A673 (cell line): ENCODE measurements around the gene KMT2B. TPM values are rescaled to one million over a fixed set of nuclear protein-coding genes. Genes with fewer than 3 reads are reported as not detected.

ENCODE experiments used
- BruUV-seq: library from RNA; stranded (reverse); fragments of 400-500 nt; replicated peaks from 2 replicates; lab custom pipeline; 2021; lab: Mats Ljungman, UMichigan
- CTCF ChIA-PET: fragments of 300-600 bp; sonication (Branson Sonifier 250); formaldehyde crosslinking; loops from one replicate; lab custom pipeline; 2022; ENCODE audit warnings: antibody characterized with exemption; lab: Charles Lee
- POLR2A ChIA-PET: fragments of 300-600 bp; sonication (Branson Sonifier 250); formaldehyde crosslinking; loops from one replicate; lab custom pipeline; 2022; ENCODE audit warnings: antibody characterized with exemption; ENCODE audit not compliant: low non-redundant PET; lab: Charles Lee
- DNase-seq: peaks from one replicate; pipeline ENCODE4 v3.0.0-alpha.2; 2015; ENCODE audit warnings: low spot score
- H3K27ac ChIP-seq: fragments of 200-600 bp; sonication (generic); 2 replicates; pipeline ENCODE4 v1.5.1; 2016; ENCODE audit warnings: mixed run types, low read depth, mild to moderate bottlenecking, mixed read lengths, antibody characterized with exemption, low read length; ENCODE audit not compliant: poor library complexity, severe bottlenecking
- H3K27me3 ChIP-seq: fragments of 200-600 bp; sonication (generic); replicated peaks from 2 replicates; pipeline ENCODE4 v1.6.1; 2017; ENCODE audit warnings: mixed run types, low read depth, mild to moderate bottlenecking, mixed read lengths, antibody characterized with exemption, low read length; ENCODE audit not compliant: insufficient read depth, poor library complexity
- H3K36me3 ChIP-seq: fragments of 200-600 bp; sonication (generic); 2 replicates; pipeline ENCODE4 v1.6.1; 2016; ENCODE audit warnings: mixed run types, mild to moderate bottlenecking, mixed read lengths, antibody characterized with exemption, low read length; ENCODE audit not compliant: insufficient read depth, poor library complexity, severe bottlenecking
- H3K4me1 ChIP-seq: fragments of 200-600 bp; sonication (generic); 2 replicates; pipeline ENCODE4 v1.6.1; 2017; ENCODE audit warnings: mixed run types, mild to moderate bottlenecking, mixed read lengths, antibody characterized with exemption, low read length; ENCODE audit not compliant: insufficient read depth, poor library complexity, severe bottlenecking
- H3K4me3 ChIP-seq: fragments of 200-600 bp; sonication (generic); 2 replicates; pipeline ENCODE4 v1.5.1; 2016; ENCODE audit warnings: low read depth, mixed run types, mild to moderate bottlenecking, mixed read lengths, low read length; ENCODE audit not compliant: poor library complexity, severe bottlenecking
- H3K9me3 ChIP-seq: fragments of 200-600 bp; sonication (generic); 2 replicates; pipeline ENCODE4 v1.6.1; 2016; ENCODE audit warnings: mixed run types, low read depth, mild to moderate bottlenecking, mixed read lengths, antibody characterized with exemption, low read length; ENCODE audit not compliant: poor library complexity, severe bottlenecking
- CTCF ChIP-seq: fragments of 300-800, 200-600 bp; sonication (generic); conservative IDR thresholded peaks from 2 replicates; pipeline ENCODE4 v1.5.1; 2017; ENCODE audit warnings: low read depth, mild to moderate bottlenecking, antibody characterized with exemption, low read length, moderate library complexity, mixed read lengths
- EZH2 ChIP-seq: fragments of 200-600 bp; sonication (generic); IDR thresholded peaks from 2 replicates; pipeline ENCODE4 v1.6.1; 2017; ENCODE audit warnings: borderline replicate concordance, low read depth, mild to moderate bottlenecking, mixed read lengths, antibody characterized with exemption, low read length; ENCODE audit not compliant: poor library complexity, severe bottlenecking
- intact Hi-C: fragments of 100-400 bp; cut with micrococcal nuclease; formaldehyde crosslinking; loops from one replicate; pipeline ENCODE4 v1.10.0; 2022; ENCODE audit not compliant: unreplicated experiment
- total RNA-seq: library from RNA; stranded (reverse); gene quantifications from 2 replicates; pipeline ENCODE4 v1.2.3, GENCODE V29; 2021

Gene KMT2B
- total RNA-seq, 1 experiment from 2014 or later = 49.1 TPM

GRCh38 chr19:35784503-35785338, 66.9 kb downstream of the KMT2B start:
- no peak for DNase-seq
- H3K36me3 ChIP-seq = peaks cover 14% of the 10 kb centered on the region
- no peak overlapping the region for H3K4me3 ChIP-seq
- POLR2A ChIA-PET = no interaction called here
- no peak overlapping the region for H3K27ac ChIP-seq
- intact Hi-C loops = no loop called here
- CTCF ChIA-PET = interaction anchor here (0.5 kb wide), 1 partner anchor 197 kb away, joined by 4 read pairs; no protein-coding TSS in a partner anchor
- no peaks in the 10 kb centered on the region for H3K4me1 ChIP-seq
- no peaks in the 10 kb centered on the region for H3K27me3 ChIP-seq
- TF ChIP-seq EZH2 (no peak), CTCF (no peak)
- H3K9me3 ChIP-seq = no peaks in the 10 kb centered on the region
- no TSS peak for BruUV-seq

GRCh38 chr19:35785339-35785627, 67.5 kb downstream of the KMT2B start:
- CTCF ChIA-PET = no interaction called here
- H3K27ac ChIP-seq = no peak overlapping the region
- H3K4me3 ChIP-seq = no peak overlapping the region
- POLR2A ChIA-PET = no interaction called here
- intact Hi-C loops = no loop called here
- H3K27me3 ChIP-seq = no peaks in the 10 kb centered on the region
- TF ChIP-seq CTCF = no peak
- no peak for TF ChIP-seq EZH2
- H3K36me3 ChIP-seq = peaks cover 14% of the 10 kb centered on the region
- BruUV-seq = no TSS peak
- no peaks in the 10 kb centered on the region for H3K9me3 ChIP-seq
- H3K4me1 ChIP-seq = no peaks in the 10 kb centered on the region
- DNase-seq = no peak

GRCh38 chr19:35786299-35787160, 68.7 kb downstream of the KMT2B start:
- TF ChIP-seq CTCF (no peak), EZH2 (no peak)

More at GRCh38 chr19:35786299-35787160, 68.7 kb downstream of the KMT2B start:
- ChIA-PET POLR2A (interaction anchor here (0.6 kb wide), 1 partner anchor 17 kb away, joined by 11 read pairs; no protein-coding TSS in a partner anchor), CTCF (interaction anchor here (0.5 kb wide), 1 partner anchor 13 kb away, joined by 3 read pairs; no protein-coding TSS in a partner anchor)
- Histone ChIP-seq H3K4me1 (no peaks in the 10 kb centered on the region), H3K36me3 (peaks cover 9% of the 10 kb centered on the region), H3K27me3 (no peaks in the 10 kb centered on the region), H3K4me3 (no peak overlapping the region), H3K9me3 (no peaks in the 10 kb centered on the region), H3K27ac (no peak overlapping the region)
- no peak for DNase-seq
- intact Hi-C loops = no loop called here
- no TSS peak for BruUV-seq
